HEK293 (cell line): ENCODE data around the gene SCFD1.

Source experiments
- CTCF ChIA-PET: fragments of 350-600 bp; formaldehyde crosslinking; extraction: SDS; loops from one replicate; lab custom pipeline; 2021; ENCODE audit warnings: antibody characterized with exemption; lab: Yijun Ruan, JAX
- POLR2A ChIA-PET: fragments of 300-600 bp; formaldehyde crosslinking; extraction: SDS; loops from one replicate; lab custom pipeline; 2020; ENCODE audit warnings: antibody characterized with exemption, inconsistent platforms; lab: Yijun Ruan, JAX
- H3K27ac ChIP-seq: fragments of 200-500 bp; sonication (Bioruptor generic); 2 replicates; pipeline ENCODE4 v1.5.1; 2014; ENCODE audit warnings: low read depth, low read length, control low read depth, inconsistent platforms; ENCODE audit errors: extremely low read depth
- H3K36me3 ChIP-seq, 2 experiments: fragments of 200-500 bp in 1 of 2; sonication (Bioruptor generic) in 1 of 2; 1 replicate in 1 of 2; 2 replicates in 1 of 2; pipeline ENCODE4 v1.5.1; 2014 to 2017; ENCODE audit warnings: inconsistent platforms in 2 of 2, low read length in 2 of 2; ENCODE audit not compliant: control insufficient read depth in 2 of 2, insufficient read depth in 1 of 2
- H3K4me1 ChIP-seq: fragments of 200-500 bp; sonication (Bioruptor generic); 2 replicates; pipeline ENCODE4 v1.5.1; 2014; ENCODE audit warnings: mild to moderate bottlenecking, low read length, inconsistent platforms; ENCODE audit not compliant: control insufficient read depth, insufficient read depth
- H3K4me3 ChIP-seq: 2 replicates; pipeline ENCODE4 v1.5.1; 2011; ENCODE audit warnings: low read depth, mild to moderate bottlenecking, control low read depth, low read length, moderate library complexity
- H3K9me3 ChIP-seq: fragments of 200-500 bp; sonication (Bioruptor generic); 2 replicates; pipeline ENCODE4 v1.5.1; 2014; ENCODE audit warnings: low read depth, low read length, inconsistent platforms; ENCODE audit not compliant: control insufficient read depth, insufficient read depth
- CTCF ChIP-seq: fragments of 450-650 bp; formaldehyde crosslinking; IDR thresholded peaks from 2 replicates; pipeline ENCODE4 v1.5.1; 2016; ENCODE audit warnings: missing biosample characterization, missing genetic modification characterization
- GLI4 ChIP-seq: fragments of 450-650 bp; formaldehyde crosslinking; IDR thresholded peaks from 2 replicates; pipeline ENCODE4 v1.5.1; 2016; ENCODE audit warnings: missing biosample characterization, missing genetic modification characterization
- INSM2 ChIP-seq: fragments of 450-650 bp; formaldehyde crosslinking; IDR thresholded peaks from 2 replicates; pipeline ENCODE4 v1.5.1; 2016; ENCODE audit warnings: missing biosample characterization, missing genetic modification characterization
- REST ChIP-seq: fragments of 450-650 bp; formaldehyde crosslinking; IDR thresholded peaks from 2 replicates; pipeline ENCODE4 v1.5.1; 2016; ENCODE audit warnings: missing biosample characterization, missing genetic modification characterization
- YY2 ChIP-seq: fragments of 450-650 bp; formaldehyde crosslinking; IDR thresholded peaks from 2 replicates; pipeline ENCODE4 v1.5.1; 2016; ENCODE audit warnings: missing biosample characterization, missing genetic modification characterization
- ZBTB11 ChIP-seq: fragments of 450-650 bp; formaldehyde crosslinking; conservative IDR thresholded peaks from 2 replicates; pipeline ENCODE4 v1.5.1; 2016; ENCODE audit warnings: low read depth, missing biosample characterization, missing genetic modification characterization
- ZBTB49 ChIP-seq: fragments of 450-650 bp; formaldehyde crosslinking; IDR thresholded peaks from 2 replicates; pipeline ENCODE4 v1.5.1; 2016; ENCODE audit warnings: missing biosample characterization, missing genetic modification characterization, low read depth
- ZNF138 ChIP-seq: fragments of 450-650 bp; formaldehyde crosslinking; IDR thresholded peaks from 2 replicates; pipeline ENCODE4 v1.5.1; 2016; ENCODE audit warnings: missing biosample characterization, missing genetic modification characterization, borderline replicate concordance
- ZNF157 ChIP-seq: fragments of 450-650 bp; formaldehyde crosslinking; IDR thresholded peaks from 2 replicates; pipeline ENCODE4 v1.5.1; 2016; ENCODE audit warnings: missing biosample characterization, missing genetic modification characterization
- ZNF211 ChIP-seq: fragments of 450-650 bp; formaldehyde crosslinking; IDR thresholded peaks from 2 replicates; pipeline ENCODE4 v1.5.1; 2016; ENCODE audit warnings: low read depth, missing biosample characterization, missing genetic modification characterization
- ZNF223 ChIP-seq: fragments of 450-650 bp; formaldehyde crosslinking; IDR thresholded peaks from 2 replicates; pipeline ENCODE4 v1.5.1; 2016; ENCODE audit warnings: missing biosample characterization, missing genetic modification characterization
- ZNF248 ChIP-seq: fragments of 450-650 bp; formaldehyde crosslinking; IDR thresholded peaks from 2 replicates; pipeline ENCODE4 v1.5.1; 2017; ENCODE audit warnings: missing biosample characterization, missing genetic modification characterization
- ZNF266 ChIP-seq: fragments of 450-650 bp; formaldehyde crosslinking; IDR thresholded peaks from 2 replicates; pipeline ENCODE4 v1.5.1; 2016; ENCODE audit warnings: missing biosample characterization, missing genetic modification characterization, low read depth
- ZNF302 ChIP-seq: fragments of 450-650 bp; formaldehyde crosslinking; IDR thresholded peaks from 2 replicates; pipeline ENCODE4 v1.5.1; 2016; ENCODE audit warnings: missing biosample characterization, missing genetic modification characterization, low read depth
- ZNF311 ChIP-seq: fragments of 450-650 bp; formaldehyde crosslinking; IDR thresholded peaks from 2 replicates; pipeline ENCODE4 v1.5.1; 2017; ENCODE audit warnings: missing biosample characterization, missing genetic modification characterization, borderline replicate concordance
- ZNF394 ChIP-seq: fragments of 450-650 bp; formaldehyde crosslinking; IDR thresholded peaks from 2 replicates; pipeline ENCODE4 v1.5.1; 2016; ENCODE audit warnings: missing biosample characterization, missing genetic modification characterization, mild to moderate bottlenecking, moderate library complexity, borderline replicate concordance
- ZNF473 ChIP-seq: fragments of 450-650 bp; formaldehyde crosslinking; IDR thresholded peaks from 2 replicates; pipeline ENCODE4 v1.5.1; 2017; ENCODE audit warnings: missing biosample characterization, missing genetic modification characterization
- ZNF514 ChIP-seq: fragments of 450-650 bp; formaldehyde crosslinking; IDR thresholded peaks from 2 replicates; pipeline ENCODE4 v1.5.1; 2016; ENCODE audit warnings: missing biosample characterization, missing genetic modification characterization
- ZNF529 ChIP-seq: fragments of 450-650 bp; formaldehyde crosslinking; IDR thresholded peaks from 2 replicates; pipeline ENCODE4 v1.5.1; 2017; ENCODE audit warnings: missing genetic modification characterization, missing biosample characterization; ENCODE audit not compliant: insufficient replicate concordance
- ZNF580 ChIP-seq: fragments of 450-650 bp; formaldehyde crosslinking; IDR thresholded peaks from 2 replicates; pipeline ENCODE4 v1.5.1; 2016; ENCODE audit warnings: missing biosample characterization, missing genetic modification characterization
- ZNF600 ChIP-seq: fragments of 450-650 bp; formaldehyde crosslinking; IDR thresholded peaks from 2 replicates; pipeline ENCODE4 v1.5.1; 2016; ENCODE audit warnings: missing biosample characterization, missing genetic modification characterization
- ZNF623 ChIP-seq: fragments of 450-650 bp; formaldehyde crosslinking; IDR thresholded peaks from 2 replicates; pipeline ENCODE4 v1.5.1; 2016; ENCODE audit warnings: missing biosample characterization, missing genetic modification characterization
- ZNF654 ChIP-seq: fragments of 450-650 bp; formaldehyde crosslinking; IDR thresholded peaks from 2 replicates; pipeline ENCODE4 v1.5.1; 2016; ENCODE audit warnings: low read depth, missing biosample characterization, missing genetic modification characterization

SCFD1 gene

GRCh38 chr14:30621940-30622830 lies at the start of gene SCFD1:
SCFD1 (plus strand) TSS chr14:30622319; CDS start chr14:30622339, 20 bp downstream.
- POLR2A ChIA-PET: interaction anchor here (0.7 to 1.3 kb wide), 6 partner anchors 11 to 799 kb away, joined by 3 to 4 read pairs (median 3); partner anchors contain the start of genes G2E3 and HEATR5A
- Histone ChIP-seq H3K36me3 (peaks cover 6 to 7% of the 10 kb centered on the region in 2 experiments; a peak in 2 of 3 replicates), H3K9me3 (no peaks in the 10 kb centered on the region), H3K27ac (peak within 1 kb of the TSS; percentile 84), H3K4me1 (peaks cover 4% of the 10 kb centered on the region; the same call in 1 of the 2 replicates), H3K4me3 (peak within 1 kb of the TSS; percentile 97)
- CTCF ChIA-PET: interaction anchor here (0.7 to 1.3 kb wide), 4 partner anchors 12 to 118 kb away, joined by 3 to 4 read pairs (median 4); no protein-coding TSS in a partner anchor
- TF ChIP-seq ZNF514 (tag by site-specific recombination): no peak
- no peak for TF ChIP-seq ZNF138 (tag by site-specific recombination)
- no peak for TF ChIP-seq ZNF311 (tag by site-specific recombination)
- no peak for TF ChIP-seq GLI4 (tag by site-specific recombination)
- no peak for TF ChIP-seq ZNF157
- no peak for TF ChIP-seq CTCF
- no peak for TF ChIP-seq ZNF302 (tag by site-specific recombination)
- no peak for TF ChIP-seq ZNF211 (tag by site-specific recombination)
- TF ChIP-seq ZBTB49 (tag by site-specific recombination): no peak
- TF ChIP-seq ZNF394 (tag by site-specific recombination): peak; percentile 22; the same call in 1 of the 2 replicates
- 0 out of 2 replicates have a peak, but pooled peaks have one; percentile 10 for TF ChIP-seq ZNF623 (tag by site-specific recombination)
- no peak for TF ChIP-seq INSM2 (tag by site-specific recombination)
- no peak; the same call in none of the 2 replicates for TF ChIP-seq YY2 (tag by site-specific recombination)
- TF ChIP-seq ZBTB11 (tag by site-specific recombination): peak; percentile 90
- no peak for TF ChIP-seq ZNF473
- TF ChIP-seq ZNF654 (tag by site-specific recombination): no peak
- no peak for TF ChIP-seq ZNF266 (tag by site-specific recombination)
- TF ChIP-seq ZNF529 (tag by site-specific recombination): no peak
- TF ChIP-seq ZNF223 (tag by site-specific recombination): no peak
- 0 out of 2 replicates have a peak, but pooled peaks have one; percentile 24 for TF ChIP-seq REST
- TF ChIP-seq ZNF248: no peak
- TF ChIP-seq ZNF580 (tag by site-specific recombination): peak; percentile 98
- TF ChIP-seq ZNF600 (tag by site-specific recombination): peak; percentile 79
